Upper lobe of left lung (tissue), 4 donors: Measurements from ENCODE around the gene ITIH1.

Experiments
- EP300 ChIP-seq, 4 donors: sonication (generic); formaldehyde crosslinking; IDR thresholded peaks; one replicate each; pipeline ENCODE4 v1.5.1; 2017; ENCODE audit warnings: antibody characterized with exemption in 4 of 4, control low read depth in 2 of 4
- POLR2AphosphoS5 ChIP-seq, 2 donors: sonication (generic); formaldehyde crosslinking; IDR thresholded peaks; one replicate each; pipeline ENCODE4 v1.5.1; 2017; ENCODE audit warnings: antibody characterized with exemption in 2 of 2
- TF ChIP-seq, protein P1 (sequence below), 6 experiments: fragments of 450-650 bp in 4 of 6; fragments of 200-600 bp in 2 of 6; sonication (generic) in 2 of 6; IDR thresholded peaks; one replicate each; pipeline ENCODE4 v1.5.1; 2016 to 2019; ENCODE audit warnings: antibody characterized with exemption in 6 of 6

DNA sequence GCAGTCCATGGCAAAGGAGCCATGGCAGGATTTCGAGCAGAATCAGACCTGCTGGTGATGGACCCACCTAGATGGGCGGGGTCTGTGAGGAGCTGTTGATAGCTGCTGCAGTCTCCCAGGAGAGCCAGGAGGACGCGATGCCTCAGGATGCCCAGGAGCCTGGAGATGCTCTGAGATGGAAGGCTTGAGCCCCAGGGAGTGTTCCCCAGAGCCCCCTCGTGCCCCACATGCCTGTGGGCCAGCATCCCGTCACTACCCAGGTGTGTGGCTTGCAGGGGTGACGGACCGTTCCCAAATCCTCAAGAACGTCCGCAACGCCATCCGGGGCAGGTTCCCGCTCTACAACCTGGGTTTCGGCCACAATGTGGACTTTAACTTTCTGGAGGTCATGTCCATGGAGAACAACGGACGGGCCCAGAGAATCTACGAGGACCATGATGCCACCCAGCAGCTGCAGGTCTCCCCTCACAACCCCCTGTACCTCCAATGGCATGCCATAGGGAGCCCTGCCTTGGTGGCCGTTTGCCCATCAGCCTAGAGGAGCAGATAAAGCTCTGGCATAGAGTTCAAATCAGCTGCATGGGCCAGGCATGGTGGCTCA is 6.7 kb downstream of the ITIH1 start:
- TF ChIP-seq EP300 (IDR thresholded peaks at IDR 0.05) (no peak), POLR2AphosphoS5 (IDR thresholded peaks at IDR 0.05) (no peak)
- TF ChIP-seq, protein P1, sequence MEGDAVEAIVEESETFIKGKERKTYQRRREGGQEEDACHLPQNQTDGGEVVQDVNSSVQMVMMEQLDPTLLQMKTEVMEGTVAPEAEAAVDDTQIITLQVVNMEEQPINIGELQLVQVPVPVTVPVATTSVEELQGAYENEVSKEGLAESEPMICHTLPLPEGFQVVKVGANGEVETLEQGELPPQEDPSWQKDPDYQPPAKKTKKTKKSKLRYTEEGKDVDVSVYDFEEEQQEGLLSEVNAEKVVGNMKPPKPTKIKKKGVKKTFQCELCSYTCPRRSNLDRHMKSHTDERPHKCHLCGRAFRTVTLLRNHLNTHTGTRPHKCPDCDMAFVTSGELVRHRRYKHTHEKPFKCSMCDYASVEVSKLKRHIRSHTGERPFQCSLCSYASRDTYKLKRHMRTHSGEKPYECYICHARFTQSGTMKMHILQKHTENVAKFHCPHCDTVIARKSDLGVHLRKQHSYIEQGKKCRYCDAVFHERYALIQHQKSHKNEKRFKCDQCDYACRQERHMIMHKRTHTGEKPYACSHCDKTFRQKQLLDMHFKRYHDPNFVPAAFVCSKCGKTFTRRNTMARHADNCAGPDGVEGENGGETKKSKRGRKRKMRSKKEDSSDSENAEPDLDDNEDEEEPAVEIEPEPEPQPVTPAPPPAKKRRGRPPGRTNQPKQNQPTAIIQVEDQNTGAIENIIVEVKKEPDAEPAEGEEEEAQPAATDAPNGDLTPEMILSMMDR (IDR thresholded peaks at IDR 0.05), result no peak
